ENCODE data around the gene GALNT10.

GRCh38 chr5:154390746-154391359, 200.3 kb downstream of the GALNT10 start:
- TF ChIP-seq CTCF (IDR thresholded peaks at IDR 0.05) (no peak), POLR2A (IDR thresholded peaks at IDR 0.05; ENCODE audit: low read depth) (no peak)

Data from esophagus muscularis mucosa (tissue), 3 donors.